IMR-90 (cell line): ENCODE data around the gene CMKLR1.

Source experiments
- BHLHE40 ChIP-seq: fragments of 150-350 bp; IDR thresholded peaks from 2 replicates; pipeline ENCODE4 v1.6.1; 2016; ENCODE audit warnings: mild to moderate bottlenecking, low read depth, low read length
- FOS ChIP-seq: fragments of 150-350 bp; IDR thresholded peaks from 2 replicates; pipeline ENCODE4 v1.6.1; 2016; ENCODE audit warnings: low read depth, low read length
- MAFK ChIP-seq: IDR thresholded peaks from 2 replicates; pipeline ENCODE4 v1.6.1; 2012; ENCODE audit warnings: low read depth, low read length, improper control_type of control experiment
- MAZ ChIP-seq: IDR thresholded peaks from 2 replicates; pipeline ENCODE4 v1.6.1; 2012; ENCODE audit warnings: low read depth, mild to moderate bottlenecking, low read length, improper control_type of control experiment, moderate library complexity, borderline replicate concordance
- POLR2A ChIP-seq: IDR thresholded peaks from 2 replicates; pipeline ENCODE4 v1.6.1; 2012; ENCODE audit warnings: mild to moderate bottlenecking, low read depth, low read length
- RAD21 ChIP-seq: IDR thresholded peaks from 2 replicates; pipeline ENCODE4 v1.6.1; 2012; ENCODE audit warnings: low read length, improper control_type of control experiment
- RCOR1 ChIP-seq: IDR thresholded peaks from 2 replicates; pipeline ENCODE4 v1.6.1; 2012; ENCODE audit warnings: mild to moderate bottlenecking, low read length, improper control_type of control experiment; ENCODE audit not compliant: insufficient replicate concordance
- RFX5 ChIP-seq: IDR thresholded peaks from 2 replicates; pipeline ENCODE4 v1.8.0; 2012; ENCODE audit warnings: low read depth, mild to moderate bottlenecking, low read length, moderate library complexity
- SMC3 ChIP-seq: fragments of 150-350 bp; IDR thresholded peaks from 2 replicates; pipeline ENCODE4 v1.6.1; 2016; ENCODE audit warnings: low read depth, mild to moderate bottlenecking, antibody characterized with exemption, low read length, moderate library complexity
- TF ChIP-seq, protein P1 (sequence below): conservative IDR thresholded peaks from 2 replicates; pipeline ENCODE4 v1.5.1; 2012; ENCODE audit warnings: mild to moderate bottlenecking, low read depth, low read length, improper control_type of control experiment
- TF ChIP-seq, protein P2 (sequence below): fragments of 150-350 bp; IDR thresholded peaks from 2 replicates; pipeline ENCODE4 v1.6.1; 2016; ENCODE audit warnings: low read depth, mild to moderate bottlenecking, low read length, moderate library complexity, borderline replicate concordance

DNA sequence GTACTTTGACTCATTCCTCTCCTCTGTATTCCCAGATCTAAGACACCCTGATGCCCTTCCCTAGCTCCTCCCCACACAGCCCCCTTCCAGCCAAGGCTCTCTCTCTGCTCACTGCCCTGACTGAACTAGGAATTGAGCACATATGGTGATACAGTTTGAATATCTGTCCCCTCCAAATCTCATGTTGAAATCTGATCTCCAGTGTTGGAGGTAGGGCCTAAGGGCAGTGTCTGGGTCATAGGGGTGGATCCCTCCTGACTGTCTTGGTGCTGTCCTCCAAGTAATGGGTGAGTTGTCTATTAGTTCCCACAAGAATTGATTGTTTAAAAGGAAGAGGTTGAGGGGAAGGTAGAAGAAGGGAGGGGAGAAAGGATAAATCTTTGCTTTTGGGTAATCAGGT is 17.4 kb downstream of the CMKLR1 start:
- no peak for TF ChIP-seq POLR2A
- TF ChIP-seq, protein P1, sequence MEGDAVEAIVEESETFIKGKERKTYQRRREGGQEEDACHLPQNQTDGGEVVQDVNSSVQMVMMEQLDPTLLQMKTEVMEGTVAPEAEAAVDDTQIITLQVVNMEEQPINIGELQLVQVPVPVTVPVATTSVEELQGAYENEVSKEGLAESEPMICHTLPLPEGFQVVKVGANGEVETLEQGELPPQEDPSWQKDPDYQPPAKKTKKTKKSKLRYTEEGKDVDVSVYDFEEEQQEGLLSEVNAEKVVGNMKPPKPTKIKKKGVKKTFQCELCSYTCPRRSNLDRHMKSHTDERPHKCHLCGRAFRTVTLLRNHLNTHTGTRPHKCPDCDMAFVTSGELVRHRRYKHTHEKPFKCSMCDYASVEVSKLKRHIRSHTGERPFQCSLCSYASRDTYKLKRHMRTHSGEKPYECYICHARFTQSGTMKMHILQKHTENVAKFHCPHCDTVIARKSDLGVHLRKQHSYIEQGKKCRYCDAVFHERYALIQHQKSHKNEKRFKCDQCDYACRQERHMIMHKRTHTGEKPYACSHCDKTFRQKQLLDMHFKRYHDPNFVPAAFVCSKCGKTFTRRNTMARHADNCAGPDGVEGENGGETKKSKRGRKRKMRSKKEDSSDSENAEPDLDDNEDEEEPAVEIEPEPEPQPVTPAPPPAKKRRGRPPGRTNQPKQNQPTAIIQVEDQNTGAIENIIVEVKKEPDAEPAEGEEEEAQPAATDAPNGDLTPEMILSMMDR, result no peak
- TF ChIP-seq RAD21, result no peak
- no peak for TF ChIP-seq RCOR1
- TF ChIP-seq SMC3, result no peak
- no peak for TF ChIP-seq RFX5
- no peak for TF ChIP-seq MAFK
- TF ChIP-seq, protein P2, sequence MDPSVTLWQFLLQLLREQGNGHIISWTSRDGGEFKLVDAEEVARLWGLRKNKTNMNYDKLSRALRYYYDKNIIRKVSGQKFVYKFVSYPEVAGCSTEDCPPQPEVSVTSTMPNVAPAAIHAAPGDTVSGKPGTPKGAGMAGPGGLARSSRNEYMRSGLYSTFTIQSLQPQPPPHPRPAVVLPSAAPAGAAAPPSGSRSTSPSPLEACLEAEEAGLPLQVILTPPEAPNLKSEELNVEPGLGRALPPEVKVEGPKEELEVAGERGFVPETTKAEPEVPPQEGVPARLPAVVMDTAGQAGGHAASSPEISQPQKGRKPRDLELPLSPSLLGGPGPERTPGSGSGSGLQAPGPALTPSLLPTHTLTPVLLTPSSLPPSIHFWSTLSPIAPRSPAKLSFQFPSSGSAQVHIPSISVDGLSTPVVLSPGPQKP, result no peak
- TF ChIP-seq BHLHE40, result no peak
- TF ChIP-seq MAZ, result no peak
- TF ChIP-seq FOS, result no peak
